ENCODE results near the gene DYSF. TPM values are rescaled to one million over a fixed set of nuclear protein-coding genes. Genes with fewer than 3 reads are reported as not detected.

The DYSF gene
- total RNA-seq, 1 donor from 2014 or later, result 72.0 TPM

- H3K4me1 Mint-ChIP-seq (ENCODE audit: unreplicated experiment), result peaks cover 33% of the 10 kb centered on the region
- no peak overlapping the region for H3K27ac Mint-ChIP-seq (ENCODE audit: unreplicated experiment)
- H3K4me3 Mint-ChIP-seq (ENCODE audit: unreplicated experiment), result no peak overlapping the region
- TF ChIP-seq, protein P1, sequence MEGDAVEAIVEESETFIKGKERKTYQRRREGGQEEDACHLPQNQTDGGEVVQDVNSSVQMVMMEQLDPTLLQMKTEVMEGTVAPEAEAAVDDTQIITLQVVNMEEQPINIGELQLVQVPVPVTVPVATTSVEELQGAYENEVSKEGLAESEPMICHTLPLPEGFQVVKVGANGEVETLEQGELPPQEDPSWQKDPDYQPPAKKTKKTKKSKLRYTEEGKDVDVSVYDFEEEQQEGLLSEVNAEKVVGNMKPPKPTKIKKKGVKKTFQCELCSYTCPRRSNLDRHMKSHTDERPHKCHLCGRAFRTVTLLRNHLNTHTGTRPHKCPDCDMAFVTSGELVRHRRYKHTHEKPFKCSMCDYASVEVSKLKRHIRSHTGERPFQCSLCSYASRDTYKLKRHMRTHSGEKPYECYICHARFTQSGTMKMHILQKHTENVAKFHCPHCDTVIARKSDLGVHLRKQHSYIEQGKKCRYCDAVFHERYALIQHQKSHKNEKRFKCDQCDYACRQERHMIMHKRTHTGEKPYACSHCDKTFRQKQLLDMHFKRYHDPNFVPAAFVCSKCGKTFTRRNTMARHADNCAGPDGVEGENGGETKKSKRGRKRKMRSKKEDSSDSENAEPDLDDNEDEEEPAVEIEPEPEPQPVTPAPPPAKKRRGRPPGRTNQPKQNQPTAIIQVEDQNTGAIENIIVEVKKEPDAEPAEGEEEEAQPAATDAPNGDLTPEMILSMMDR (IDR thresholded peaks at IDR 0.05), result no peak
- no peak for DNase-seq (ENCODE audit: extremely low spot score, unreplicated experiment)
- no peaks in the 10 kb centered on the region for H3K36me3 Mint-ChIP-seq (ENCODE audit: unreplicated experiment)
- H3K9me3 Mint-ChIP-seq (ENCODE audit: unreplicated experiment), result no peaks in the 10 kb centered on the region
- H3K27me3 Mint-ChIP-seq (ENCODE audit: unreplicated experiment), result peaks cover 3% of the 10 kb centered on the region
Measured at GRCh38 chr2:71715241-71715750, 261.9 kb downstream of the DYSF start.

DNA sequence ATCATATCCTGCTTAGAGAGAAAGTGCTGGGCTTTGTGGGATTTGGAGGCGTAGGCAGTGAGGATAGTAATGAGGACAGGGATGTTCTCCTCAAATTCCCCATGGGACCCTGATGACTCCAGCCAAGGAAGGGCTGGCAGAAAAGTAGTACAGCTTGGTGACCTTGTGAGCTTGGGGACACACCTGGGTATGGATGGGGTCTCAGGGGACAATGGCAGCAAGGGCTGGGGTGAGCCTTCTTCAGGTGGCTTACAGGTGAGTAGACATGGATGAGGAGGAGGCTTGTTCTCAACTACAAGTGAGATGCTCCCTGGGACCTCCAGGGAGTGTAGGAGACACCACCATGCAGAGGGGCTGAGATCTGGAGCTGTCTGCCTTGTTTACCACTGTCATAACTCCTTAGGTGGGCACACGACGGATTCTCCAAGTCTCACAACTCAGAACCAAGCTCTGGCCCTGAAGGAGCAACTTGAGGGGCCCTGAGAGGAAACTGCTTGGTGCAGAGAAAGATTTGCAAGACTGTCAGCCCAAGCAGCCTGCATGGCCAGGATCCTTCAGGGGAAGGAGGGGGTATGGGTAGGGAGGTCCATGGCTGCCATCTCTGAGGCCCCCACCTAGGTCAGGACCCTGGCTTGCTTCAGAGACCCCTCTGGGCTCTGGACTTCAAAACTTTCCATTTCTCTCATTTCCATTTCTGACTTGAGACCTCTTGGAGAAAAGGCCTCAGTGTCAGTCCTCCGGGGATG is 262.8 kb downstream of the DYSF start:
- no peak overlapping the region for H3K4me3 Mint-ChIP-seq (ENCODE audit: unreplicated experiment)
- DNase-seq (ENCODE audit: extremely low spot score, unreplicated experiment), result no peak
- H3K27ac Mint-ChIP-seq (ENCODE audit: unreplicated experiment), result no peak overlapping the region
- peaks cover 42% of the 10 kb centered on the region for H3K4me1 Mint-ChIP-seq (ENCODE audit: unreplicated experiment)
- TF ChIP-seq, protein P1 (IDR thresholded peaks at IDR 0.05), result no peak
- H3K27me3 Mint-ChIP-seq (ENCODE audit: unreplicated experiment), result peaks cover 3% of the 10 kb centered on the region
- H3K36me3 Mint-ChIP-seq (ENCODE audit: unreplicated experiment), result no peaks in the 10 kb centered on the region
- H3K9me3 Mint-ChIP-seq (ENCODE audit: unreplicated experiment), result no peaks in the 10 kb centered on the region

GRCh38 chr2:71716697-71717624 is 263.6 kb downstream of the DYSF start:
- H3K4me3 Mint-ChIP-seq (ENCODE audit: unreplicated experiment), result no peak overlapping the region
- H3K27ac Mint-ChIP-seq (ENCODE audit: unreplicated experiment), result peak overlapping the region; percentile 64
- TF ChIP-seq, protein P1 (IDR thresholded peaks at IDR 0.05), result no peak
- no peaks in the 10 kb centered on the region for H3K9me3 Mint-ChIP-seq (ENCODE audit: unreplicated experiment)
- H3K27me3 Mint-ChIP-seq (ENCODE audit: unreplicated experiment), result peaks cover 3% of the 10 kb centered on the region
- no peaks in the 10 kb centered on the region for H3K36me3 Mint-ChIP-seq (ENCODE audit: unreplicated experiment)
- peaks cover 47% of the 10 kb centered on the region for H3K4me1 Mint-ChIP-seq (ENCODE audit: unreplicated experiment)
- DNase-seq (ENCODE audit: extremely low spot score, unreplicated experiment), result no peak

GRCh38 chr2:71718686-71719085 is 265.3 kb downstream of the DYSF start:
- no peak for DNase-seq (ENCODE audit: extremely low spot score, unreplicated experiment)
- no peak overlapping the region for H3K27ac Mint-ChIP-seq (ENCODE audit: unreplicated experiment)
- no peaks in the 10 kb centered on the region for H3K36me3 Mint-ChIP-seq (ENCODE audit: unreplicated experiment)
- peaks cover 47% of the 10 kb centered on the region for H3K4me1 Mint-ChIP-seq (ENCODE audit: unreplicated experiment)
- no peaks in the 10 kb centered on the region for H3K27me3 Mint-ChIP-seq (ENCODE audit: unreplicated experiment)
- TF ChIP-seq, protein P1 (IDR thresholded peaks at IDR 0.05), result no peak
- H3K4me3 Mint-ChIP-seq (ENCODE audit: unreplicated experiment), result no peak overlapping the region
- no peaks in the 10 kb centered on the region for H3K9me3 Mint-ChIP-seq (ENCODE audit: unreplicated experiment)

Measured in osteocyte (in vitro differentiated cells).